Measurements from ENCODE around the gene ILDR1.

GRCh38 chr3:121998611-121999473 lies 23.2 kb downstream of the ILDR1 start:
- TF ChIP-seq, protein P1, sequence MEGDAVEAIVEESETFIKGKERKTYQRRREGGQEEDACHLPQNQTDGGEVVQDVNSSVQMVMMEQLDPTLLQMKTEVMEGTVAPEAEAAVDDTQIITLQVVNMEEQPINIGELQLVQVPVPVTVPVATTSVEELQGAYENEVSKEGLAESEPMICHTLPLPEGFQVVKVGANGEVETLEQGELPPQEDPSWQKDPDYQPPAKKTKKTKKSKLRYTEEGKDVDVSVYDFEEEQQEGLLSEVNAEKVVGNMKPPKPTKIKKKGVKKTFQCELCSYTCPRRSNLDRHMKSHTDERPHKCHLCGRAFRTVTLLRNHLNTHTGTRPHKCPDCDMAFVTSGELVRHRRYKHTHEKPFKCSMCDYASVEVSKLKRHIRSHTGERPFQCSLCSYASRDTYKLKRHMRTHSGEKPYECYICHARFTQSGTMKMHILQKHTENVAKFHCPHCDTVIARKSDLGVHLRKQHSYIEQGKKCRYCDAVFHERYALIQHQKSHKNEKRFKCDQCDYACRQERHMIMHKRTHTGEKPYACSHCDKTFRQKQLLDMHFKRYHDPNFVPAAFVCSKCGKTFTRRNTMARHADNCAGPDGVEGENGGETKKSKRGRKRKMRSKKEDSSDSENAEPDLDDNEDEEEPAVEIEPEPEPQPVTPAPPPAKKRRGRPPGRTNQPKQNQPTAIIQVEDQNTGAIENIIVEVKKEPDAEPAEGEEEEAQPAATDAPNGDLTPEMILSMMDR (conservative IDR thresholded peaks at IDR 0.05; ENCODE audit: low read length): no peak
- no peak for TF ChIP-seq EZH2phosphoT487 (IDR thresholded peaks at IDR 0.05; ENCODE audit: borderline replicate concordance, low read depth, low read length)
